H1 (cell line): Measurements from ENCODE around the gene POLR3K. TPM values are rescaled to one million over a fixed set of nuclear protein-coding genes. Genes with fewer than 3 reads are reported as not detected.

Source experiments
- CTCF ChIA-PET: fragments of 300-600 bp; sonication (Branson Sonifier 250); formaldehyde crosslinking; loops from one replicate; lab custom pipeline; 2021; ENCODE audit not compliant: partially characterized antibody; lab: Charles Lee
- POLR2A ChIA-PET: fragments of 300-600 bp; sonication (Branson Sonifier 250); formaldehyde crosslinking; loops from one replicate; lab custom pipeline; 2021; ENCODE audit warnings: inconsistent platforms; ENCODE audit not compliant: partially characterized antibody; lab: Charles Lee
- DNase-seq, 2 experiments: peaks; one replicate each; pipeline versions ENCODE4 v3.0.0 to v3.0.0-alpha.2; 2010 to 2022; ENCODE audit warnings: low spot score in 2 of 2, low read depth in 1 of 2, mixed read lengths in 1 of 2
- FAIRE-seq: peaks from 2 replicates; lab custom pipeline; 2011; peaks lifted over from hg19 to GRCh38; lab: Jason Lieb, UNC
- H2AFZ ChIP-seq: 2 replicates; pipeline ENCODE4 v1.8.1; 2012; ENCODE audit warnings: low read length, inconsistent platforms
- H2AK5ac ChIP-seq: 2 replicates; pipeline ENCODE4 v1.6.1; 2013; ENCODE audit warnings: low read depth, low read length
- H2BK120ac ChIP-seq: replicated peaks from 2 replicates; pipeline ENCODE3; 2013; ENCODE audit warnings: low read depth, low read length, inconsistent platforms
- H2BK12ac ChIP-seq: 2 replicates; pipeline ENCODE4 v1.6.1; 2013; ENCODE audit warnings: low read depth, low read length
- H2BK15ac ChIP-seq: 2 replicates; pipeline ENCODE4 v1.6.1; 2013; ENCODE audit warnings: low read length
- H2BK20ac ChIP-seq: 2 replicates; pipeline ENCODE4 v1.6.1; 2013; ENCODE audit warnings: low read length
- H2BK5ac ChIP-seq: 2 replicates; pipeline ENCODE4 v1.6.1; 2013; ENCODE audit warnings: low read depth, low read length
- H3K14ac ChIP-seq: 2 replicates; pipeline ENCODE4 v1.6.1; 2013; ENCODE audit warnings: inconsistent platforms; ENCODE audit not compliant: insufficient read length
- H3K18ac ChIP-seq: 2 replicates; pipeline ENCODE4 v1.6.1; 2013; ENCODE audit warnings: low read length; ENCODE audit errors: extremely low read depth
- H3K23ac ChIP-seq: 2 replicates; pipeline ENCODE4 v1.6.1; 2013; ENCODE audit warnings: inconsistent platforms; ENCODE audit not compliant: insufficient read length
- H3K23me2 ChIP-seq: 2 replicates; pipeline ENCODE4 v1.6.1; 2013; ENCODE audit warnings: low read depth, low read length
- H3K27ac ChIP-seq: 2 replicates; pipeline ENCODE4 v1.6.1; 2011; ENCODE audit warnings: low read depth, low read length, inconsistent platforms
- H3K27me3 ChIP-seq, 4 experiments: replicated peaks in 1 of 4; 1 replicate in 1 of 4; 2 replicates in 3 of 4; pipeline versions ENCODE4 v1.6.1 to v1.8.1; 2011 to 2013; ENCODE audit warnings: low read length in 3 of 4, mild to moderate bottlenecking in 3 of 4, inconsistent platforms in 2 of 4, mixed read lengths in 2 of 4, moderate library complexity in 1 of 4; ENCODE audit not compliant: control insufficient read depth in 3 of 4, insufficient read depth in 3 of 4; ENCODE audit errors: extremely low read depth in 1 of 4
- H3K36me3 ChIP-seq, 4 experiments: 2 replicates each; pipeline versions ENCODE4 v1.6.1 to v1.8.1; 2011 to 2013; ENCODE audit warnings: mild to moderate bottlenecking in 4 of 4, low read length in 3 of 4, moderate library complexity in 2 of 4, control low read depth in 1 of 4, inconsistent platforms in 1 of 4; ENCODE audit not compliant: insufficient read depth in 4 of 4, control insufficient read depth in 2 of 4
- H3K4ac ChIP-seq: replicated peaks from 2 replicates; pipeline ENCODE3; 2013; ENCODE audit warnings: low read length, low read depth, mixed read lengths, inconsistent platforms; ENCODE audit not compliant: insufficient read length
- H3K4me1 ChIP-seq, 4 experiments: replicated peaks in 1 of 4; 1 replicate in 1 of 4; 2 replicates in 3 of 4; pipeline versions ENCODE4 v1.6.1 to v1.8.1; 2011 to 2013; ENCODE audit warnings: low read length in 3 of 4, inconsistent platforms in 2 of 4, mixed read lengths in 1 of 4; ENCODE audit not compliant: insufficient read depth in 4 of 4, control insufficient read depth in 3 of 4
- H3K4me2 ChIP-seq, 2 experiments: 2 replicates each; pipeline versions ENCODE4 v1.6.1 to v1.8.1; 2011 to 2013; ENCODE audit warnings: low read depth in 2 of 2, low read length in 2 of 2, control low read depth in 1 of 2, inconsistent platforms in 1 of 2, mild to moderate bottlenecking in 1 of 2; ENCODE audit not compliant: insufficient read depth in 1 of 2
- H3K4me3 ChIP-seq, 4 experiments: fragments of 200-600, 300-600 bp in 1 of 4; sonication (generic), shearing (Covaris generic), sonication (Bioruptor Twin) in 1 of 4; 2 replicates each; pipeline versions ENCODE4 v1.5.1 to v1.8.1; 2011 to 2016; ENCODE audit warnings: low read length in 4 of 4, low read depth in 3 of 4, control low read depth in 2 of 4, inconsistent platforms in 2 of 4, mild to moderate bottlenecking in 2 of 4, mixed read lengths in 1 of 4, moderate library complexity in 1 of 4; ENCODE audit not compliant: insufficient read depth in 2 of 4; ENCODE audit errors: extremely low read depth in 1 of 4
- H3K56ac ChIP-seq: replicated peaks from 2 replicates; pipeline ENCODE3; 2013; ENCODE audit warnings: low read depth, mild to moderate bottlenecking, mixed read lengths, low read length, inconsistent platforms; ENCODE audit not compliant: insufficient read length
- H3K79me1 ChIP-seq: 2 replicates; pipeline ENCODE4 v1.6.1; 2013; ENCODE audit warnings: low read depth, low read length, control low read depth
- H3K79me2 ChIP-seq, 2 experiments: 2 replicates each; pipeline versions ENCODE4 v1.6.1 to v1.8.1; 2012 to 2013; ENCODE audit warnings: low read length in 2 of 2, mild to moderate bottlenecking in 2 of 2, inconsistent platforms in 1 of 2; ENCODE audit not compliant: insufficient read depth in 2 of 2, control insufficient read depth in 1 of 2
- H3K9ac ChIP-seq, 4 experiments: replicated peaks in 1 of 4; 1 replicate in 1 of 4; 2 replicates in 3 of 4; pipeline versions ENCODE4 v1.6.1 to v1.8.1; 2011 to 2013; ENCODE audit warnings: low read depth in 3 of 4, low read length in 3 of 4, control low read depth in 2 of 4, mild to moderate bottlenecking in 2 of 4, moderate library complexity in 2 of 4, inconsistent platforms in 1 of 4; ENCODE audit errors: extremely low read depth in 1 of 4
- H3K9me3 ChIP-seq, 2 experiments: 2 replicates each; pipeline versions ENCODE4 v1.6.1 to v1.8.1; 2012 to 2013; ENCODE audit warnings: mild to moderate bottlenecking in 2 of 2, moderate library complexity in 2 of 2, control low read depth in 1 of 2, inconsistent platforms in 1 of 2, low read depth in 1 of 2, low read length in 1 of 2, mixed read lengths in 1 of 2; ENCODE audit not compliant: insufficient read depth in 2 of 2
- H4K20me1 ChIP-seq, 2 experiments: replicated peaks in 1 of 2; 2 replicates each; pipeline versions ENCODE3 to v1.8.1; 2011 to 2013; ENCODE audit warnings: inconsistent platforms in 2 of 2, low read length in 2 of 2, mild to moderate bottlenecking in 1 of 2; ENCODE audit not compliant: insufficient read depth in 2 of 2, control insufficient read depth in 1 of 2
- H4K5ac ChIP-seq: 2 replicates; pipeline ENCODE4 v1.6.1; 2013; ENCODE audit warnings: low read length, low read depth, mixed read lengths, inconsistent platforms; ENCODE audit not compliant: insufficient read length
- H4K8ac ChIP-seq: 2 replicates; pipeline ENCODE4 v1.8.0; 2013; ENCODE audit warnings: mild to moderate bottlenecking, moderate library complexity, low read length, inconsistent platforms; ENCODE audit not compliant: insufficient read depth; ENCODE audit errors: extremely low read depth
- H4K91ac ChIP-seq: replicated peaks from 2 replicates; pipeline ENCODE3; 2013; ENCODE audit warnings: low read length, mixed read lengths, inconsistent platforms; ENCODE audit not compliant: insufficient read length
- BCL11A ChIP-seq, 2 experiments: IDR thresholded peaks; one replicate each; pipeline ENCODE4 v1.6.1; 2011; ENCODE audit warnings: low read depth in 2 of 2, low read length in 2 of 2, mild to moderate bottlenecking in 2 of 2
- CBX8 ChIP-seq: fragments of 300-800, 300-1000 bp; sonication (generic); IDR thresholded peaks from 2 replicates; pipeline ENCODE4 v1.7.1; 2016; ENCODE audit warnings: low read depth, low read length, borderline replicate concordance
- E2F6 ChIP-seq: IDR thresholded peaks from 2 replicates; pipeline ENCODE4 v1.6.1; 2012; ENCODE audit warnings: inconsistent platforms
- JUND ChIP-seq: IDR thresholded peaks from 2 replicates; pipeline ENCODE4 v1.6.1; 2011; ENCODE audit warnings: mild to moderate bottlenecking, improper control_type of control experiment, low read length
- KDM4A ChIP-seq: IDR thresholded peaks from one replicate; pipeline ENCODE4 v1.7.1; 2012; ENCODE audit warnings: low read depth, mild to moderate bottlenecking, moderate library complexity, low read length, inconsistent platforms; ENCODE audit not compliant: severe bottlenecking
- RBBP5 ChIP-seq: IDR thresholded peaks from 2 replicates; pipeline ENCODE4 v1.7.1; 2012; ENCODE audit warnings: low read depth, mild to moderate bottlenecking, inconsistent platforms, low read length, moderate library complexity, borderline replicate concordance
- SRF ChIP-seq: IDR thresholded peaks from 2 replicates; pipeline ENCODE4 v1.6.1; 2011; ENCODE audit warnings: mild to moderate bottlenecking, low read depth, low read length, moderate library complexity
- WGBS, 2 experiments: shearing (Covaris generic) in 1 of 2; methylation state at CpG; one replicate each; pipeline versions ENCODE4 v1.1.6 to v1.1.7; 2013 to 2015; ENCODE audit warnings: low lambda C conversion rate in 2 of 2, mixed read lengths in 2 of 2, inconsistent platforms in 1 of 2, low coverage in 1 of 2, missing lambda C conversion rate in 1 of 2; ENCODE audit not compliant: insufficient replicate concordance in 2 of 2, insufficient coverage in 1 of 2, insufficient read length in 1 of 2; ENCODE audit errors: extremely low coverage in 1 of 2, missing lambda C conversion rate in 1 of 2; 5-methylcytosine and 5-hydroxymethylcytosine counted together
- polyA plus RNA-seq, 7 experiments: library from polyadenylated mRNA; depleted of rRNA in 3 of 7; stranded (reverse) in 5 of 7; unstranded in 2 of 7; fragments of >200 nt in 5 of 7; fragments of 200-250 nt in 2 of 7; gene quantifications; 1 replicate in 5 of 7; 2 replicates in 1 of 7; 4 replicates in 1 of 7; pipeline versions ENCODE4 v1.2.1 to v1.2.3, GENCODE V29; 2011 to 2013; ENCODE audit warnings: missing spikeins in 2 of 7, mixed read lengths in 2 of 7
- total RNA-seq: library from RNA; stranded (reverse); fragmentation: NEBNext Ultra II Directional; extraction: Animal tissue kit (Norgen Biotek cat#: 25700); gene quantifications from 2 replicates; pipeline ENCODE4 v1.2.1, GENCODE V29; 2021
- TF ChIP-seq, protein P1 (sequence below): IDR thresholded peaks from 2 replicates; pipeline ENCODE4 v1.6.1; 2011; ENCODE audit warnings: low read depth, mild to moderate bottlenecking, low read length; ENCODE audit not compliant: insufficient read depth

Gene POLR3K
- total and polyA plus RNA-seq, 2 of the 8 experiments (the other 6 are each of a cell fraction or from before 2014, with no cell fraction given) = 45.4 to 80.5 TPM

GRCh38 chr16:72561-73548 is 19.4 kb upstream of the POLR3K start, which contains the start of gene RHBDF1:
RHBDF1 (minus strand) TSS chr16:72631; CDS start chr16:65015, 7,616 bp downstream.
- Histone ChIP-seq H3K56ac (peak within 1 kb of the TSS; percentile 74), H2BK15ac (peak within 1 kb of the TSS; percentile 93), H4K8ac (peak within 1 kb of the TSS; percentile 93), H2AK5ac (peak within 1 kb of the TSS; percentile 97), H4K20me1 (peaks cover 0 to 4% of the 10 kb centered on the region in 2 experiments), H3K23ac (peak within 1 kb of the TSS; percentile 59), H3K18ac (peak within 1 kb of the TSS; percentile 98), H4K91ac (peak within 1 kb of the TSS; percentile 100), H3K4me2 (peak within 1 kb of the TSS; percentile 89 to 95), H3K9ac (peak within 1 kb of the TSS; percentile 36 to 72 (median 61)), H3K36me3 (no peaks in the 10 kb centered on the region), H3K9me3 (no peaks in the 10 kb centered on the region), H3K27ac (no peak within 1 kb of the TSS), H3K4ac (peak within 1 kb of the TSS; percentile 99), H3K79me1 (peaks cover 3% of the 10 kb centered on the region; the same call in 1 of the 2 replicates), H2AFZ (no peak within 1 kb of the TSS; the same call in 1 of the 2 replicates), H3K4me3 (peak within 1 kb of the TSS; percentile 49 to 75 (median 65)), H3K23me2 (peaks cover 17% of the 10 kb centered on the region; the same call in 1 of the 2 replicates), H2BK12ac (peak within 1 kb of the TSS; percentile 100), H2BK5ac (peak within 1 kb of the TSS; percentile 86; the same call in 1 of the 2 replicates), H3K14ac (no peak within 1 kb of the TSS), H4K5ac (peak within 1 kb of the TSS; percentile 27), H2BK20ac (peak within 1 kb of the TSS; percentile 52), H3K27me3 (peaks cover 0 to 2% (median 0%) of the 10 kb centered on the region in 4 experiments; a peak in 2 of 7 replicates), H3K4me1 (peaks cover 9 to 67% (median 44%) of the 10 kb centered on the region in 4 experiments), H2BK120ac (peak within 1 kb of the TSS; percentile 99), H3K79me2 (peaks cover 0 to 11% of the 10 kb centered on the region in 2 experiments; a peak in 1 of 4 replicates)
- POLR2A ChIA-PET = interaction anchor here (0.6 to 16.6 kb wide), 8 partner anchors 11 to 155 kb away, joined by 3 to 153 read pairs (median 4); partner anchors contain the start of genes POLR3K and SNRNP25
- WGBS, 2 experiments = 28 to 100% methylated on average over 2 to 43 of the region's 62 CpGs
- DNase-seq (peak in 1 of 2 experiments; percentile 76), FAIRE-seq (no peak)
- CTCF ChIA-PET = interaction anchor here (0.9 to 21.2 kb wide), 6 partner anchors 10 to 528 kb away, joined by 3 to 856 read pairs (median 5); partner anchors contain the start of genes LUC7L and MPG
- no peak for TF ChIP-seq CBX8
- peak; percentile 27 for TF ChIP-seq KDM4A
- 0 out of 2 replicates have a peak, but pooled peaks have one; percentile 24 for TF ChIP-seq E2F6
- no peak for TF ChIP-seq SRF
- TF ChIP-seq JUND = peak; percentile 97
- 0 out of 2 replicates have a peak, but pooled peaks have one; percentile 41 for TF ChIP-seq RBBP5
- TF ChIP-seq, protein P1, sequence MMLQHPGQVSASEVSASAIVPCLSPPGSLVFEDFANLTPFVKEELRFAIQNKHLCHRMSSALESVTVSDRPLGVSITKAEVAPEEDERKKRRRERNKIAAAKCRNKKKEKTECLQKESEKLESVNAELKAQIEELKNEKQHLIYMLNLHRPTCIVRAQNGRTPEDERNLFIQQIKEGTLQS = 0 out of 2 replicates have a peak, but pooled peaks have one; percentile 23
- TF ChIP-seq BCL11A (IDR thresholded peaks at IDR 0.05; ENCODE audit: low read depth in 2 of 2, low read length in 2 of 2) = no peak
